ENCODE measurements around the gene UBR2.
"Not testable (repeated sequence)": the region's sequence is repeated elsewhere in the genome, so short reads cannot be mapped to it uniquely, and the experiment has no call there.

The UBR2 gene

GRCh38 chr6:42733867-42734481, 170.1 kb downstream of the UBR2 start:
- DNase-seq: not testable (repeated sequence)

- no peak for DNase-seq
Measured at GRCh38 chr6:42735976-42736375, 172.1 kb downstream of the UBR2 start.

- no peak for DNase-seq
Measured at GRCh38 chr6:42740725-42741124, 176.9 kb downstream of the UBR2 start.

- DNase-seq: no peak
Measured at GRCh38 chr6:42742116-42742894, 178.5 kb downstream of the UBR2 start.

Measured in femur (tissue), 1 donor.